GM21515 (cell line): ENCODE measurements around the gene PEPD.

Experiments
- ATAC-seq: cut with Tn5 transposase; IDR thresholded peaks from one replicate; pipeline ENCODE4 v1.9.1; 2021; ENCODE audit not compliant: unreplicated experiment

PEPD gene

DNA sequence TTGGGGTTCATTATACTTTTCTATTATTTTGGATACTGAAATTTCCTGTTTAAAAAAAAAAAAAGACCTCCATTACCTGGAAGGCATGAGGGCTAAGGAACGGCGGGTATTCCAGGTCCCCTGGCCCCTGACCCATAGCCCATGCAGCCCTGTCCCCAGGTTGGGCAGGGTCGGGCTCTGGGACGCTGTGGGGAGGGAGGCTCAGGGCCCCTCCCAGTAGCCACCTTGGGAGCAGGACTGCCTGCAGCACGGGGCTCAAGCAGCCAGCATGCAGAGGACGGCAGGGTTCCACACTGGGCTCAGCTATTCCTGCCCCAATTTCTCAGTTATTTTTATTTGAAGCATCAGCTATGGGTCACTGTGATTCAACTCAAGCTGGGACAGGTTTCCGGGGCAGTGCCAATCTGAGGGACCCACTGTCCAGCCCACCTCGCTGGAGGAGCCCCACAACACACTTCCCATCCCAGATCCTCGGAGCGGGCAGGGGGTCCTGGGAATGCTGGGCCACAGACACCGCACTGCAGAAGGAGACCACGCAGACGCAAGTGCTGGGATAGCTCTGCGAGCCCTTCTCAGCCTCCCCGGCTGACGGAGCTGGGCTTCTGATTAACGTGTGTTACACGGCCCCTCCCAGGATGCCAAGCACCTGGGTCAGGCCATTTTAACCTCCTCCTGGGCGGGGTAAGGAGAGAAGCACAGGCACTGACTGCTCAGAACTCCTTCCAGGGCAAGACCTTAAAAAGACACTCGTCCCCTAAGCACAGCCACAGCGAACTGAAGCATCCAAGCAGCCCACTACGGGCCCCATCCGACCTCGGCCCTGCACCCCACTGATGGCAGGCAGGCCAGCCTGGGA lies 60.1 kb downstream of the PEPD start:
- ATAC-seq: no peak

DNA sequence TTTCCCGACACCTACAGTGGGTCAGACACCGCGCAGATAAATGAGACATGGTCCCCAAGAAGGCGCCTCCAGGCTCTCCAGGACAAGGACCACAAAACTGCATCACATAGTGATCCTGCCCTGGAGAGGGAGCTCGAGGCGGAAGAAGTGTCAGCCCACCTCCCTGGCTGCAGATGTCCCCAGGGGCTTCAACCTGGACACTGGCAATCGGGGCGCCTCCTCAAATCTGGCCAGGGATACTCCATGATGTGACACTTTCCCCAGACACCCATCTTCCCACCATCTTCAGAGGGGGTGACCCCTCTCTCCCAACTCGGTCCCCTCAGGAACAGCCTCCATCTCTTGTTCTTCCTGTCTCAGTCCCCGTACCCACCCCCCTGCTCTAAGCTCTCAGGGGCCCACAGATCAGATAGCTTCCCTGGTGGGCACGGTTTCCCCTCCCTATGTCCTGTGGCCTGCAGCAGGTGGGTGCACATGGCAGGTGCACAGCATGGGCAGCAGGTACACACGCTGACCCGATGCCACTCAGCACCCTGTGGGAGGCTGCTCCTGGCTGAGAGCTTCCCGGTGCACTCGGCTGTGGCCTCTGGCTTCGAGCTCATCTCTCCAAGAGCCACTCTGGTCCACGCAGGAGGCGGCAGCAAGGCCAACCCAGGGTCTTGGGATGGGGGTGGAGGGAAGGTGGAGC lies 61.2 kb downstream of the PEPD start:
- no peak for ATAC-seq

DNA sequence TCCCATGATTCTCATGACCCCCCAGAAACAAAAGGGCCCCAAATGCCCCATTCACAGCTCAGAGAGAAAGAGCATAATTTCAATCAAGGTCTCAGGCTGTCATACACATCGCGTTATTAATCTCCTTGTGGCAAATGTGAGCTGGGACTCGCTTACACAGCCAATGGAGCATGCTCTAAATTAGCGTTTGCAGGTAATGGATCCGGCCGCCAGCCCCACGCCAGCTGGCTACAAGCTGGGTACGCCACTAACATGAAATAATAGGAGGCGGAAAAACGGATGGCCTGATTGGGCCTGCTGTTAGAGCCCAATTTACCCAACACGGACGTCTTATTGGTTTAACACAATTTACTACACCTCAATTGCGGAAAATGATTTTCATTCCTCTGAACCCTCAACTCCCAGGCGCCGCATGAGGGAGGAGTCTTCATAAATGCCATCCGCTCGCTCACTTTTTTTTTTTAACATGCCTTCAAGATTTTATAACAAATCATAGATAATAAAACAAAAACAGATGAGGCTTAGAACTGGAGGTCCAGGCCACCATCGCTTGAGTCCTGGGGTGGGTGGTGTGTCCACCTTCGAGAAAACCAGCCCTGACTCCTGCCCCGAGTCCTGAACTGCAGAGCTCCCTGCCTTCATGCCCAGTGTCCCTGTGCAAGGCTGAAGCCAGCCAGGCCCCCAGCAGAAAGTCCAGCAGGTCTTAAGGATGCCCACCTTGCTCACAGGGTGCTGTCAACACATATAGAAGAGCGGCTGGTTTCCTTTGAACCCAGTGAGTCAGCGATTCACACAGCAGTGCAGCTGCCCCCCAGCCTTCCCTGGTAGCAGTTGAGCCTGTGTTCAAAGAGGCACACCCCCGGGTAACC lies 62.1 kb downstream of the PEPD start:
- no peak for ATAC-seq

DNA sequence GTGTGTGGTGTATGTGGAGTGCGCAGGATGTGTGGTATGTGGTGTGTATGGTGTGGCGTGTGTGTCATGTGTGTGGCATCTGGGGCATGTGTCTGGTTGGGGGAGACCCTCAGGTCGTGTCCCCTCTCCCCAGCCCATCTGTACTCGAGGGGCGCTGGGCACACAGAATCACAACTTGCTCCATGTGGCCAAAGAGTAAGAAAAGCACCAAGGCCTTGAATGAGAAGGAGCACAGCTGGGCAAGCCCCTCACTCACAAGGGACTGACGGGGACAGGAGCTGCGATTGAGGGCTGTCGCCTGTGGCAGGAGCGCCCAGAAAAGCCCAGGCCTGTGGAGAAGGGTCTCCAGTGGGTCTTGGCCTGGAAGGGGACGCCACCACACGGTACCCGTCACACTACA lies 62.8 kb downstream of the PEPD start:
- no peak for ATAC-seq

DNA sequence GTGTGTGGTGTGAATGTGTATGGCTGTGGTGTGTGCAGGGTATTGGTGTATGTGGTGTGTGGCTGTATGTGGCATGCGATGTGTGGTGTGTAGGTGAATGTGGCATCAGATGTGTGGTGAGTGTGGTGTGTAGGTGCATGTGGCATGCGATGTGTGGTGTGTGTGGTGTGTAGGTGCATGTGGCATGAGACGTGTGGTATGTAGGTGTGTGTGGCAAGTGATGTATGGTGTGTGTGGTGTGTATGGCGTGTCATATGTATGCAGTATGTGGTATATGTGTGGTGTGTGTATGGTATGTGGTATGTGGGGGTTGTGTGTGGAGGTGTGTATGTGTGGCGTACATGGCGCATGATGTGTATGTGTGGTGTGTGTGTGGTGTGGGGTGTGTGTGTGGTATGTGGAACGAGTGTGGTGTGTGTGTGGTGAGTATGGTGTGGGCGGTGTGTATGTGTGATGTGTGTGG lies 63.4 kb downstream of the PEPD start:
- ATAC-seq: no peak

DNA sequence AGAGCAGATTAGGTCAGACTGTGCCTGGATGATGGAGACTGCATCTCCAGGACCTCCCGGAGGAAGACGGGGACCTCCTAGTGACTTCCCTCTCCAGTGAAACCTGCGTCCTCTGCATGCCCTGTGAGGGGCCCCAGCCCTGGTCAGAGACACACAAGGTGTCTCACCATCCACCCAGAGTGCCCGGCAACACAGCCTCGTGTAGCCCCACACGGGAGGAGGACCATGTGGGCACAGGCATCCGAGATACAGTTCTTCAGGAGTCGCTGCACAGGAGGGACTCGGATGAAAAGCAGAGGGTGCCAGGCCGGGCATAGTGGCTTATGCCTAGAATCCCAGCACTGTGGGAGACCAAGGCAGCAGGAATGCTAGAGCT lies 64.8 kb downstream of the PEPD start:
- no peak for ATAC-seq

DNA sequence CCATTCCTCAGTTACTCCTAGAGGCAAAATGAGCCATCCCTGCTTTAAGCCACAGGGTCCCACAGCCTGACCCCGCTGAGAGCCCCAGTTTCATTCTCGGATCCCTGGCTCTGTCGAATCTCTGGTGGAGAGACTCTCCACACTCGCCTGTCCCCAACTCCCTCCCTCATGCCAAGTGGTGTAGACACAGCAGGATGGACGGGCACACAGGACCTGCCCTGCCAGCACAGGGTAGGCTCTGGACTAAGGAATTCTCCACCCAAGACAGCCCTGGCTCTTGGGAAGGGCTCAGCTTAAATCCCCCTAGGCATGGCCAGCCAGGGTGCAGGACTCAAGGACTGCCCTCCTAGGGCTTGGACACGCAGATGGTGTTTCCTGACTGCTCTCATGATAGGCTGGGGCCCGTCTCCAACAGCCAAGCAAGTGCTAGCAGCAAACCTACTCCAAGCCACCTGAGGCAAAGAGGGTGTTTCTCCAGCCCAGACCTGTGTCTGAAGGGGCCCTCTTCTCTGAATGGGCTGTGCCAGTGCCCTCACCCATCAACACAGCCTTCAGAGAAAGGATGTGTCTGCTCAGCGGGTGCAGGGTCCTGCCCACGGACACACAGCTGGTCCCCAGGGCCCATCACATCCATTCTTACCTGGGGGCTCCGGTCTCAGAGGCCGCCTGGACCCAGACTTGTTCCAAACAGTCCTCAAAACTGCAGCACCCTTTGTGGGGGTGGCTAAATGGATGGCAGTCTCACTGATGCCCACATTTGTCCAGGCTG lies 65.3 kb downstream of the PEPD start:
- ATAC-seq: no peak

DNA sequence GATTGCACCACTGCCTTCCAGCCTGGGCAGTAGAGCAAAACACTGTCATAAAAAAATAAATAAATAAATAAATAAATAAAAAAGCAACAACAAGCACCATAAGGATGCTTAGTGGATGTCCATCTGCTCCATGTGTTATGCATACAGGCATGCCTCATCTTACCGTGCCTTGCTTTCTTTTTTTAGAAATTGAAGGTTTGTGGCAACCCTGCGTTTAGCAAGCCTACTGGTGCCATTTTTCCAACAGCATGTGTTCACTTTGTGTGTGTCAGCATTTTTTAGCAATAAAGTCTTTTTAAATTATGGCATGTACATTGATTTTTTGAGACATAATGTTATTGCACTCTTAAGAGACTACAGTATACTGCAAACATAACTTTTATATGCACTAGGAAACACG lies 68.3 kb downstream of the PEPD start:
- no peak for ATAC-seq

DNA sequence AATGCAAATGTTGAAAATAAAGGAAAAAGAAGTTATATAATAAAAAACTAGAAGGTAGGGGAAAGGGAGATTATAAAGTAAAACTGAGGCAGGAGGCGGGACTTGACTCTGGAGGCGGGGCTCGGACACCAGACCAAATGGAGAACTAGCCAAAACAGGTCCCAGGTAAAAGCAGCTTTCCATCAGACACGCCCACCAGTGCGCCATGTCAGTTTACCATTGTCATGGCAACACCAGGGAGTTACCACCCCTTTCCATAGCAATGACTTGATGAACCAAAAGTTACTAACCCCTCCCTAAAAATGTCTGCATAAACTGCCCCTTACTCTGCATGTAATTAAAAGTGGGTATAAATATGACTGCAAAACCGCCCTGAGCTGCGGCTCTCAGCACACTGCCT lies 70.9 kb downstream of the PEPD start:
- no peak for ATAC-seq

DNA sequence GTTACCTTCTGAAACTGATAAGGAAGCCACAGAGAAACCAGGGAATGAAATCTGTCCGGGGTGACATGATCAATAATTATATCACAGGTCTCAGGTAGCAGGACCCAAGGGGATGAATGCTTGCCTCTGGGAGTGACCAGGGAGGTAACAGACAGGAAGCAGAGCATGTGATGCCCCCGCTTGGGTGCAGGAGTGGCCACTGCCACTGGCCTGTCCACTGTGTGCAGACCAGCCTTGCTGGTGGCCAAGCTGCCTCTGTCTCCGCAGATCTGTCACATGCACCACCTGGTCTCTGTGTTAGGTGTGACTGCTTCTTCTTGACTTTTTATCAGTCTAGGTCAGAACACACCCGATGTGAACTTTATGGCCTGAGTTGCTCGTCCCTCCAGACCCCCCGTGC lies 71.8 kb downstream of the PEPD start:
- ATAC-seq: no peak

DNA sequence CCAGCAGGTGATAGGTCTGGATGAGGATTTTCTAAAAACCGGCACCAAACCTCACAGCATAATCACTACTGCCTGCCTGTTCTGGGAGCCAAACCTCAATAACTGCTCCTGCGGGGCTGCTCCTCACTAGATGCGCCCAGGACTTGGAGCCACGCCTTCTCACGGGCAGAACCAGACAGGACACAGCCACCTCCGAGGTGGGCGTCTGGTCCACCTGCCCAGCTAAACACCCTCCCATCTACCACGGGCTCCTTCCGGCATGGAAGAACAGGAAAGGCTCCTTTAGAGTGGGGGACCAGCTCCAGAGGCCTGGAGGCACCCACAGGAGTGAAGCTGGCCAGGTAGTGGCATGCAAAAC lies 73.5 kb downstream of the PEPD start:
- ATAC-seq: no peak

DNA sequence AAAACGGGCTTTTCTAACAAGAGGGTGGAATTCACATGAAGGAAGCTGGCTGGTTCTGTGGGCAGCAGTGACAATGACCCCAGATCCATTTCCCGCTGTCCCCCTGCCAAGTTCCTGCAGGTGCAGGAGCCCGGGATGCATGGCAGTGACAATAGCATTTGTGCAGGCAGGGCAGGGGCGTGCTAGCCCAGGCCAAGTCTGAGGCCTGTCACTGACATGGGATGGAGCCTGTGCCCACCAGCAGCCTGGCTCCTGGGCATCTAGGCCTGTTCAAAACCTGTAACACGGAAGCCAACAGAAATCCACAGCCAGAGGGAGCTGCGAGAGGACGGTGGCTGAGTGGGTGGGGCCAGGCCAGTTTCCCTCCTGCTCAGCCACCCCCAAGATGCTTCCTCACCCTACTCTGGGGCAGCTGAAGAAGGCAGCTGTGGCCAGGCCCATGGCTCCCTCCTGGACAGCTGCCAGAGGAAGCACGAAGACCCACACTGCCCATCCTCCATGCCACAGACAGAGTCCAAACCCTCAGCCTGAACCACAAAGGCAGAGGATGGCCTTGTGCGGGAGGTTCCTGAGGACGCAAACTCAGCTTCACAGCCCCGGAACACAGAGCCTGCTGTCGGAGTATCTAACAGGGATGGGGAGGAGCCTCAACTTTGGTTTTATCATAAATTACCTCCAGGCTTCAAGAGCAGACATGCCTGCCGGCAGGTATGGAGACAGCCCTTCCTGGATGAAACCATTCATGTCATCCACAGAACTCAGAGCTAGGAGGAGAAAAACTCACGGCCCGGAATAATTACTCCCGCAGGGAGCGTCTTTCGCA lies 74.0 kb downstream of the PEPD start:
- no peak for ATAC-seq

DNA sequence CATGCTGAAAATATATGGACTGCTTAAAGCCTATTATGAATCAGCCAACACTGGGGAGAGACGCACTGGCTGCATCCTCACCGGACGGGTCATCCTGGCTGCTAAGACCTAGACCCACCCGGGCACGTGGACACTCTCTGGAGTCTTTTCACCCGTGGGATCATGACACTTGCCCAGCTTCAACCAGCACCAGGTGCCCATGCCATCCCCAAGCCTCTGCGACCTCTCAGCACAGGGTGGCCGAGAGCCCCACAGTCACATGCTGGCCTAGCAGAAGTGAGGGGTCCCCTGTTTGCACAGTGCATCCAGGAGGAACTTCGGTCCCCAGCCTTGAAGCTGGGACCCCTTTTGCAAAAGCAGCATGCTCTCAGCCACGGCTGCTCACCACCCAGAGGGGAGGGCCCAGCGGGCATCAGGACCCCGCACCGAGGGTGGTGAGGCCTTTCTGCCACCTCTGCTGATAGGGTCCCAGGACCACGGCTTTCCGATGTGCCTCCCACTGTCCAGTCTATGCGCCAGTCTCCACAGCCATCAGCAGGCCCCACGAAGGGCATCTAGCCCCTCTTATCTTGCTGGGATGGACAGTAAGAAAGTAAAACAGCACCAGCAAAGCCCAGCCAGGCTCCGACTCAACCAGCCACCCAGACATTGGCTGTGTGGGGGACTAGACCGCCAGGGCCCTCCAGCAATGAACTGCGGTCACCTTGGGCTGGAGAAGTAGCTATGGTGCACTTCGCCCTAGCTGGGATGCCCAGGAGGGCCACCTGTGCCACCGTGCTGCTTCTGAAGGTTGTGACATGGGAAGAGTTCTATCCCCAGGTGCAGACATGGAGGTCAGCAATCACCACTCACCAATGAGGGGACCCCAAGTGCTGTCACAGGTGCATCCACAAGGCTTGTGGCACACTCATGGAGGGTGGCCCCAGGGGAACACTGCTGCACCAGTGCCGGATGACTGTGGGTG lies 75.0 kb downstream of the PEPD start:
- ATAC-seq: no peak

DNA sequence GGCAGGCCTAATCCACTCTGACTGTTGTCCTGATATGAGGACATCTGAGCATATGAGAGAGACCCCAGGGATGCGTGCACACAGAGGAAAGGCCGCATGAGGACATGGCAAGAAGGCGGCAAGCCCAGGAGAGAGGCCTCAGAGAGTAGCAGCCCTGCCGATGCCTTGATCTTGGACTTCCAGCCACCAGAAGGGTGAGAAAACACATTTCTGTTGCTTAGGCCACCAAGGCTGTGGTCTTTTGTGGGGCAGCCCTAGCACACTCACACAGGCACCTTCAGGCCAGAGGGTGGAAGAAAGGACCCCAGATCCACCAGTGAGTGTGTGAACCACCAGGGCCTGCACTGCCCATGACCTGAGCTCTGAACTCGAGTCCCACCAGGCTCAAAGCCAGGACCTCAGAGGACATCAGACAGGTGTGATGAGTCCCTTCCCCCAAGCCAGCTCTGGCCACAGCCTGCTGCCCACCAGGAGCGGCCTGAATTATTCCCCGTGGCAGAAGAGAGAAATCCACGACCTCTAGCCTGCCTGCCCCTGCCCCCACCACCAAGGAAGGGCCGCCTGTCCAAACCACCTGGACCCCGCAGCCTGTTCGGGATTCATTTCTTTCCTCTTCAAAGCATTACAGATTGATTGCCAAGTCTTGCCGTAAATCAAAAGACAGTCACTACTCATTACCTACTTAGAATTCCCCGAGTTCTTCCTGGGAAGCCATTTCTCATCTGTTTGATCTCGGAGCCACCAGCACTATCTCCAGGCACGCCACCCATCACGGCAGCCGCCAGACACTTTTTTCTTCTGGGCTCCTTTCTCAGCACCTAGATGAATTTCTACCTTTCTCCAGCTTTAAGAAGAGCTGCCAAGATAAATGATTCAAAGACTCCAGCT lies 75.9 kb downstream of the PEPD start:
- no peak for ATAC-seq

DNA sequence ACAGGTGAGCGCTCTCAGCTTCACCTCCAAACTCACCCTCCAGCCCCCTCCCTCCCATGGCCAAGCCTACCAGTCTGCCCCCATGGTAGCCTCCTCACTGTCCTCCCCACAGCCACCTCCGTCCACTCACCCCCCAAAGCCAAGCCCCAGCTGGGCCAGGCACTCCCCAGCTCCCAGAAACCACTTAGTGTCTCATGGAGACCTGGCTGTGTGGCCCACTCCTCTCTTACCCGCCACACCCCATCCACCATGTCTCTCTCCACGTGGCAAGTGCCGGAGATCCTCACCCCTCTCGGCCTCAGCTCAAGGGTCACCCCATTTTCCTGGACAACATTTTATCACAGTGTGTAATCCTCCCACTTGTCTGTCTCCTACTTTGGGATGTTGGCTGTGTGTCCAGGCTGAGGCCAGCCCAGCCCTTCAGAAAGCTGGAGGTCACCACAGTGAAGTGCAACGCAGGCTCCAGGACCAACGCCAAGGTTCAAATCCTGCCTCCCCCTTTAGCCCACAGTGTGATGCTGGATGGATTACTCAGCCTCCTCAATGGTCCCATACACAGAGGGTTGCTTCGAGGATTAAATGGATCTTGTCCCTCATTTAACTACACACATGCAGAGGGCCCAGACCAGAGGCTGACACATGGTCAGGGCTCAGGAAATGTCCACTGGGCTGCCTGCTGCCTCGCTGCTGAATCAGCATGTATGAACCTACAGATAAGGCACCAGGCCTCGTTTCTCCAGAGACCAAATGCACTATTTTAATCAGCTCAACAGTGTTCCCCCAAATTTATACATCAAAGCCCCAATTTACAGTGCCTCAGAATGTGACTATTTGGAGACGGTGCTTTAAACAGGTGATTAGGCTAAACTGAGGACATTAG lies 76.8 kb downstream of the PEPD start:
- no peak for ATAC-seq

DNA sequence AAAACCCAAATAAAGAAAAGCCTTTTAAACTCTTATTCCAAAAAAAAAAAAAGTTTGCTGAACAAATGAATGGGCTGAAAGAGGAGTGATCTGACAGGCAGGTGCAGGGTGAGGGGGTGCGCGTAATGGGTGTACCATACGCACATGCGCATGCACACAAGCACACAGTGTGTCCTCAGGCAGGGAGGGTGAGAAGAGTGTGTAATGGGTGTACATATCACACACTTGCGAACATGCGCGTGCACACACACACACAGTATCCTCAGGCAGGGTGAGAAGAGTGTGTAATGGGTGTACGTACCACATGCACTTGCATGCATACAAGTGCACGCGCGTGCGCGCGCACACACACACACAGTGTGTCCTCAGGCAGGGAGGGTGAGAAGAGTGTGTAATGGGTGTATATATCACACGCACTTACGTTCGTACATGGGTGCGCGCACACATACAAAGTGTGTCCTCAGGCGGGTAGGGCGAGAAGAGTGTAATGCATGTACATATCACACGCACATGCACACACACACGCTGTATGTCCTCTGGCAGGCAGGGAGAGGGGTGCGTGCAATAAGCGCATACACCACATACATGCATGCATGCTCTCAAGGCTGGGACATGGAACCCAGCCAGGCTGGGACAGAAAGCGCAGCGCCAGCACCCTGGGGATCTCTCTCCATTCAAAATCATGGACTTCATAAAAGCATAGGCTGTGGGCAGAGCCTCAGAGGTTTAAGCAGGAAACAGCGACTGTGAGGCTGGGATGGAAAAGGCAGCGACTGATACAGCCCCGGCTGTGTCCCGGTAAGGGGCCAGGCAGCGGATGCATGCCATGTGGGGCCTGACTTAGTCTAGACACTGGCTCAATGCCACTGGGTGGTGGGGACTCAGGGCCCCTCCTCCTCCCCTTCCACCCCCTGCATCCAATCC lies 77.7 kb downstream of the PEPD start:
- ATAC-seq: no peak
